ENCODE results near the gene RSPH6A.

Gene RSPH6A

DNA sequence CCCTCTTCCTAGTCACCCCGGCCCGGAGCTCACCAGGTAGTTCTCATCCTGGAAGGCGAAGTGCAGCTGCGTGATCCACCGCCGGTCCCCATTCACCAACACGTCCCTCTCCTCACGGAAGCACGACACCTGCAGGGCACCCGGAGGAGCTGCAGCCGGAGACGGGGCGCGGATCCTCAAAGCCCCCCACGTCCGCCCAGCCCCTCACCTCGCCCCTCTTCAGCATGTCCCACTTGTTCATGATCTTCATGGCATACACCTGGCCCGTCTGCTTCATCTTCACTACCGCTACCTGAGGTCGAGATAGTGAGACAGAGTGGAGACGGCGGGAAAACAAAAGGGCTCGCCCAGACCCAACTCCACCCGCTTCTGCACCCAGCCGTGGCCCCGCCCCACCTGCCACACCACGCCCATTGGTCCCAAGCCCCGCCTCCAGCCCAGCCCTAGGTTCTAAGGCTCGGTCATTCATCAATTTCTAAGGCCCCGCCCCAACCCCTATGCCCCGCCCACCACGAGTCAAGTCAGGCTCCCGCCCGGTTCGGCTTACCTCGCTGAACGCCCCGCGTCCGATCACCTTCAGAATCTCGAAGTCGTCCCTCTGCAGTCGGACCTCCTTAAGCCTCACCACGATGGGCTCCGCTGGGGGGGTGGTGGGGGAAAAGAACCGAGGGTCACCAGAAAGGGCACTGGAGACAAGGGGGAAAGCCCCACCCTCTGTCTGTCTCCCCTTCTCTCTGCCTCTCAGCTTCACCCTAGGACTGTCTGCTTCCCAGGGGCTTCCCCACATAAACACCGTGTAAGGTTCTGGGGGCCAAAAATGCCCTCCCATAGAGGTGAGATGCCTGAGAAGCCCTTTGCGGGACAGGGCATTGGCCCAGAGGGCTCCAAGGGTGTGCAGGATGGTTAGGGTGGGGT is 35.6 kb downstream of the RSPH6A start:
- DNase-seq = peak; percentile 94

DNA sequence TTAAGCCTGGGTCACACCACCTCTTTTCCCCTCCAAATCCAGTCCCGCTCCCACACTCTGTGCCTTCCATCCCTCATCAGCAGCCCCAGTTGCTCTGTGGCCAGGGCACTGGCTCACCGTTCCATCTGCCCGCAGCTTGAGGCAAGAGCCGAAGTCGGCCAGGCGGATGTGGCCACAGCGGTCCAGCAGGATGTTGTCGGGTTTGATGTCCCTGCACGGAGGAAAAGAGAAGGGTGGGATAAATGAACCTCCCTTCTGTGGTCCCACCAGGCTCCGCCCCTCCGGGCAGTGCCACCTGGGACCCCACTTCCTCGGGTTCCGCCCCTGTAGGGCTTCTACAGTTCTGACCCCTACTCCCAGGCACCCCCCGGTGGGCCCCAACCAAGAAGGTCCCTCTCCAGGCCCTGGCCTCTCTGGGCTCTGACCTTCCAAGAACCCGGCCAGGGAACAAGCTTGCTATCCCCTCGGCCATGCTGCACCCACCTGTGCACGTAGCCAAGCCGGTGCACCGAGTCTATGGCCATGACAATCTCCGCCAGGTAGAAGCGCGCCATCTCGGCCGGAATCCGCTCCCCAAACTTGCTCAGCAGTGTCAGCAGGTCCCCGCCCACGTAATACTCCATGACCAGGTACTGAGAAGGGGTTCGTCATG is 37.0 kb downstream of the RSPH6A start:
- no peak for DNase-seq

DNA sequence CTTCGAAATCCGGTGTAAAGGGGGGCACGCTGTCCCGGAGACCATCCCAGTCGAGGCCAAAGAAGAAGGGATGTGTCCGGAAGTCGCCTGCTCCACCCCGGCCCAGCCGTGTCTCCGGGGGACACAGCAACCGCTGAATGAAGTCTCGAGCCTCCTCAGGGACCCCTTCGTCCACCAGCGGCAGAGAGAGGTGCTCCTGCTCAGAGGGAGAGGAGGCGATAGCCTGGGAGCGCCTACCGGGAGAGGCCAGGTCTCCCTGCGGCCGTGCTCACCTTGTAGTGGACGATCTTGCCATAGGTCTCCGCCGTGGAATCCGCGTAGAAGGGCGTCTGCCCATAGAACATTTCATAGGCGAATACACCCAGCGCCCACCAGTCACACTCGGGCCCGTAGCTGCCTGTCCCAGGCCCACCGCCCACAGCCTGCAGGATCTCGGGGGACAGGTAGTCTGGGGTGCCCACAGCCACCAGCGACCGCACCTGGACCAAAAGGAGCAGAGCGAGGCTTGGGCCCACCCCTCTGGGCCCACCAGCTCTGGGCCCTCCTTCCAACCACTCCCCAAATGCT is 37.6 kb downstream of the RSPH6A start:
- DNase-seq = no peak

DNA sequence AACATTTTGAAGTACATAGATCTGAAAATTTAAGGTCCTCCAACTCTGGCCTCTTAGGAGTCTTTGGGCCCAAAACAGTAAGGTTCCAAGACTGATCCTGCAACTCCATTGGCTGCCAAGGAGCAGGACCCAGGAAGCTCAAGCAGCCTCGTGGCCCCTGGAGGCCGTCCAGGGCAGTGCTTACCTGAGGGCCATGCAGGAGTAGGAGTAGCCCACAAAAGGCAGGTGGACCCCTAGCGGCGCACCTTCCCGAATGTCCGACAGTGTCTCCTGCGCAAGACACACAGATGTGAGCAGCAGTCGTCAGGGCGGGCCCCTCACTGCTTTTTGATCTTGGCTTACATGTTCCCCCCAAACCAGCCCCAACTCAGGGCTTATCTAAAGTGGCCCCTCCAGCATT is 40.3 kb downstream of the RSPH6A start:
- DNase-seq = no peak

DNA sequence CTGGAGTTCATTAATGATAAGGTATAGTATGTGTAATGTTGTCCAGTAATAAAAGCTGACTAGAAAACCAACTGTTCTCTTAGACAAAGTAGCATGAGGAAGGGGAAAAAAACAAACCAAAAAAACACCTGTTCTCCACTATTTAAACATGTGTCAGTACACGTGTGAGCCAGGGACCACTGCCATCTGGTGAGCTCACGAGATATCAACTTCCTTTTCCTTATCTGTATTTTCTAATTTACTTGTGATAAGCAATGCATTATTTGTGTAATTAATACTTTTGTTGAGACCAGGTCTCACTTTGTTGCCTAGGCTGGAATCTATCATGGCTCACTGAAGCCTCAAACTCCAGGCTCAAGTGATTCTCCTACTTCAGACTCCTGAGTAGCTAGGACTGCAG is 41.7 kb downstream of the RSPH6A start:
- DNase-seq = no peak

DNA sequence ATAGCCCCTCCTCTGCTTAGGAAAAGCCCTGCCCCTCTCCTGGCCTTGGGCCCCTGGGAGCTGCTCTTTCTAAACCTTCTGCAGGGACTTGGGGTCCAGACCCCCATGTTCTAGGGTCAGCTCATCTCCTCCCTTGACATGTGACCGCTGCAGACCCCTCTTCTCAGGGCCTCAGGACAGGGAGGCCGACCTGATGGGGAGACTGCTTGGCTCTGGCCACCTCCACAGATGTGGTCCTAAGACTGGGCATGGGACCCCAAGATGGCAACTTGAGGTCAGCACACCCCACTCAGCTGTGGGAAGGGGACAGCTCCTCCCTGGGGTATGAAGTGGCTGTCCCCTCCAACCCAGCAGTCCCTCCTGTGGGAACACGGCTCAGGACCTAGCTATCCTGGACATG is 42.2 kb downstream of the RSPH6A start:
- no peak for DNase-seq

DNA sequence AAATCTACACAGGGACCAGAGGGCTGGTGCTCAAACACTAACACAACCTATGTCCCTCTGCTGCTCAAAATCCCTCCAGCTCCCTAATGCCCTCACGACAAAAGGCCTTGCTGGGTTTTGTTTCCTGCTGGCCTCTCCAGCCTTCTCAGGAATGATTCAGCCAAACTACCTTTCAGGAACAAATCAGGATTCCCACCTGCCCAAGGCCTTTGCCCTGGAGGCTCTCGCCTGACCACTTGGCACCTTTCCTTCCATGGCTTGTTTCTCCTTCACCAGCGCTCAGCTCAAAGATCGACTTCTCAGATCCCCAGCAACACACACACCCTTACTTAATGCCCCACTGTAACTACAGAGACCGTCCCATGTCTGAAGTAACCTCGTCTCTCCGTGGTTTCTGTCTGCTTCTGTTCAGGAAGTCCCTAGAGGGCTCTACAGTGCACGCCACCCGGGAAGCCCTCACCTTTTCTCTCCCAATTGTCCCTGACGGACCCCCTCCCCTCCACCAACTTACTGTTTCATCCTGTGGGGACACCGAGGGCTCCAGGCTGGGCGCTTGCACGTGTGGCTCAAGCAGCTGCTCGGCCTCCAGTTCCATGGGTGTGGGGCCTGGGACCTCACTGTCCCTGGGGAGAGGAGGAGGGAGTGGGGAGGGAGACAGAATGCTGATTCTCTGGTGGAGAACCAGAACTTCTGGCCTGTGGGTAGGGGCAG is 42.8 kb downstream of the RSPH6A start:
- DNase-seq = no peak

DNA sequence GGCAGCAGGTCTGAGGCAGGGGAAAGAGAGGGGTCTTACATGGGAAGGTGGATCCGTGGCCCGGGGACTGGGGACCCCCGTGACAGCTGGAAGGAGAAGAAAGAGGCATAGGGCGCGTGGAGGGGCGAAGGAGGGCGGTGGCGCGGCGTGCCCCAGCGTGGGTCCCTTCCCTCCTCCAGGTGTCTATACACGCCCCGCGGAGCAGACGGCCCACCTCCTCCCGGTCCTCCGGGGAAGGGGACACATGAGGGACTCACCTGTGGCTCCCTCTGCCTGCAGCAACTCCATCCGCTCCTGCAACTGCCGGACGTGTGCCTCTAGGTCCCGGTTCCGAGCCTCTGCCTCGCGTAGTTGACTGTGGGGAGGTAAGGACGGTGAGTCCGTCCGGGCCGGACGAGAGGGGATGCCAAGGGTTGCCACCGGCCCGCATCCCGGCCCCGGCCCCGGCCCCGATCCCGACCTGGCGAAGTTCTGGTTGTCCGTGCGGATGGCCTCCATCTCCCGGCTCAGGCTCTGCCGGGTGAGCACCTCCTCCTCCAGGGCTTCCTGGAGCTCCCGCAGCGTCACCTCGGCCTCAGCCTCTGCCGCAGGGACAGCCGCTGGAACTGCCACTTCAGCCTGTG is 43.7 kb downstream of the RSPH6A start:
- DNase-seq = no peak

DNA sequence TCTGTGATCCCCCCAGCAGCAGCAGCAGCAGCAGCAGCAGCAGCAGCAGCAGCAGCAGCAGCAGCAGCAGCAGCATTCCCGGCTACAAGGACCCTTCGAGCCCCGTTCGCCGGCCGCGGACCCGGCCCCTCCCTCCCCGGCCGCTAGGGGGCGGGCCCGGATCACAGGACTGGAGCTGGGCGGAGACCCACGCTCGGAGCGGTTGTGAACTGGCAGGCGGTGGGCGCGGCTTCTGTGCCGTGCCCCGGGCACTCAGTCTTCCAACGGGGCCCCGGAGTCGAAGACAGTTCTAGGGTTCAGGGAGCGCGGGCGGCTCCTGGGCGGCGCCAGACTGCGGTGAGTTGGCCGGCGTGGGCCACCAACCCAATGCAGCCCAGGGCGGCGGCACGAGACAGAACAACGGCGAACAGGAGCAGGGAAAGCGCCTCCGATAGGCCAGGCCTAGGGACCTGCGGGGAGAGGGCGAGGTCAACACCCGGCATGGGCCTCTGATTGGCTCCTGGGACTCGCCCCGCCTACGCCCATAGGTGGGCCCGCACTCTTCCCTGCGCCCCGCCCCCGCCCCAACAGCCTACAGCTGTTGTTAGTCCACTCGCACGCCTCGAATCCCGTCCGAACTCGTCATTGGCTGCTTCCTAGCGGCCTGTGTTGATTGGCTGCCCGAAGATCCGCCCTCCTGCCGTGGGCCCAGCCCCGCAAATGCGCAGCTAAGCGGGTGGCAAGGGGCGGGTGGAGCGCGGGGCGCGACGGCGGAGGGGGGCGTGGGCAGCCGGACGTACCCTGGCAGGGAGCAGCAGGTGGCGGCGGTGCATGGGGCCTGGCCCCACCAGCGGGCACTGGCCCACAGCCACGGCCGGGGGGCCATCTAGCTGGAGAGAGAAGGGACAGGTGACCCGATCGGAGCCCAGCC is 44.7 kb downstream of the RSPH6A start:
- DNase-seq = peak; percentile 99

DNA sequence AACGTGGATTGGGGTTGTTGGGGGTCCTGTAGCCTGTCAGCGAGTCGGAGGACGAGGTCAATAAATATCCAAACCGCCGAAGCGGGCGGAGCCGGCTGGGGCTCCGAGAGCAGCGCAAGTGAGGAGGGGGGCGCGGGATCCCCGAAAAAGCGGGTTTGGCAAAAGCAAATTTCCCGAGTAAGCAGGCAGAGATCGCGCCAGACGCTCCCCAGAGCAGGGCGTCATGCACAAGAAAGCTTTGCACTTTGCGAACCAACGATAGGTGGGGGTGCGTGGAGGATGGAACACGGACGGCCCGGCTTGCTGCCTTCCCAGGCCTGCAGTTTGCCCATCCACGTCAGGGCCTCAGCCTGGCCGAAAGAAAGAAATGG is 45.3 kb downstream of the RSPH6A start:
- peak; percentile 38 for DNase-seq

DNA sequence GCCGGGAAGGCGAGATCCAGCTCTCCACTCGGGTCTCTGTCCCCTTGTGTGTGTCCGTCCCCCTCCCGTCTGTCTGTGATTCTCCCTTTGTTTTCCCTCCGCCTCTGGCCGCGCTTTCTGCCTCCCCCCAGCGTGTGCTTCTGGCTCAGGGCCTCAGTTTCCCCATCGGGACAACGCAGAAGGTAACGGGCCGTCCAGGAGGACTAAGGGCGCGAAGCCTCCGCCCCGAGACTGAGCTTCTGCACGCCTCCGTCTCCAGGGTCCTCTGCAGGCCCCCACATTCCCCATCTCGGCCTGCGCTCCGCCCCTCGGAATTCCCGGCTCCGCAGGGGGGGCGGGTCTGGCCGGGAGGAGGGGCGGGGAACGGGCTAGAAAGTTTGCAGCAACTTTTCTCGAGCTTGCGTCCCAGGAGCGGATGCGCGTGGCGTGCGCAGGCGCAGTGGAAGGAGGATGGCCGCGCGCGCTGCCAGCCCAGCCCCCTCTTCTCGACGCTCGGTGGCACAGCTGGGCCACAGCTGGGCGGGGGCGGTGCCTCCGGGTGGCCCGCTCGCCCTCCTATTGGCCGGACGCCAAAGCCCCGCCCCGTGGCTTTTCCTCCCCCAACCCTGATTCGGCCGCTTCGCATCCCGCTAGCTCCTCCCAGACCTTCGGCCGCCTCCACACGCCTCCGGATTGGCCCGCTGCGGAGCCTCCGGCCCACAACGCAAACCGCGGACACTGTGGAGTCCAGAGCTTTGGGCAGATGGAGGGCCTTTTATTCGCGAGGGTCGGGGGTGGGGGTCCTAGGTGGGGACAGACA is 45.9 kb downstream of the RSPH6A start, which contains the start of gene SIX5:
TSS of gene SIX5 (minus strand) at position 269 of the 799 bp plus-strand sequence. CDS start 408 bp downstream, outside the sequence.
- DNase-seq = peak; percentile 97

DNA sequence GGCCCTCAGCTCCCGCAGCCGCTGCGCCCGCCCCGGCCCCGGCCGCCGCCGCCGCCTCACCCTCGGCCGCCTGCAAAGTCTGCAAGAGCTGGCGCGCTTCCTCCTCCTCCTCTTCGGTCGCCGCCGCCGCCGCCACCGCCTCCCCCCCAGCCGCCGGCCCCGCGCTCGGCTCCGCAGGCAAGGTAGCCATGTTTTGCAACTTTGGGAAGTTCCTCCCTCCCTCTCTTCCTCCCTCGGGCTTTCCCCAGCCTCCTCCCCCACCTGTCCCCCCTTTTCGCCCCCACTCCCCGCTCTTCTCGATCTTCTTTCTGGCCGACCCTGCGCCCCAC is 46.5 kb downstream of the RSPH6A start:
- no peak for DNase-seq

DNA sequence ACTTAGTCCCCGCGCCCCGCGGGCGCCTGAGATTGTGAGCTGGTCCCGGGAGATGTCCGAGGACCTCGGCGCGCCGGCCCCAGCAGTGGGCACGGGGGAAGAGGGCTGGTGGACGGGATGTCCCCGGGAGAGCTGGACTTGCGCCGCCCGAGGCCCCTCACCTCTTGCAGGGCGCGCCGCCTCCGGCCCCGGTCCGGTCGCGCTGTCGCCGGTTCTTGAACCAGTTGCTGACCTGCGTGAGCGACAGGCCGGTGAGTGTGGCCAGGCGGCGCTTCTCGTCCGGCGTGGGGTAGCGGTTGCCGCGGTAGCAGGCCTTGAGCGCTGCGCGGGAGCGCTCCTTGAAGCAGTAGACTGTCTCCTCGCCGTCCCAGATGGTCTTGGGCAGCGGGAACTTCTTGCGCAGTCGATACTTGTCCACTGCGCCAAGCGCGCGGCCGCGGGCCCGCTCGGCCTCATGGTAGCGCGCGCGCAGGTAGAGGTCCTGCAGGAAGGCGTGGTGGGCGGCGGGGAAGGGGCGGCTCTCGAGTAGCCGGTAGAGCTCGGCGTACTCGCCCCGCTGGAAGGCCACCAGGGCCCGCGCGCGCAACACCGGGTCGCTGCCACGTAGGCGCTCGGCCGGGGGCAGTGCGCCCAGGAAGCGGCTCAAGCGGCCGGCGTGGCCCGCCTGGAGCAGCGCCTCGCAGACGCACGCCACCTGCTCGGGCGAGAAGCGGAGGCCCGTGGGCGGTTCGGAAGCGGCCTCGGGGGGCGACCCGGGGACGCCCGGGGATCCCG is 47.0 kb downstream of the RSPH6A start:
- DNase-seq = no peak

DNA sequence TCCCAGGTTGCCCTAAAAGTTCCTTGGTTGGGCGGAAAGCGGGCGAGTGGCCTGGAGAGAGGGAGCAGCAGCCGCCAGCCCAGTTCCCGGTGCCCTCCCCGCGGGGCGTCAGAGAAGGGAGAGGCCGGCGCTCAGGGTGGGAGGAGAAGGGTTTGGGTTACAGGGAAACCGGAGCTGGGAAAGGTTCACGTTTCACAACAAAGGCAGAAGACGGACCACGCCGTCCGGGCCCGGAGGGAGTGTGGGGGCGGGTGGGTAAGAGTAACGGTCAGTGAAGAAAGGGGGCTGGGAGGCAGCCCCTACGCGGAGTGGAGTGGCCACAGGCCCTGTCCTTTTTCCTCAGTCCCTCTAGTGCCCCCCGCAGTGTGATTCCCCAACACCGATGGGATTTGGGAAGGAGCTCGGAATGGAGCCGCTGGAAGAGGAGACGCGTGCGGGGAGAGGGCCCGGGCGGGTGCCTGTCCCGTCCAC is 47.7 kb downstream of the RSPH6A start:
- no peak for DNase-seq

DNA sequence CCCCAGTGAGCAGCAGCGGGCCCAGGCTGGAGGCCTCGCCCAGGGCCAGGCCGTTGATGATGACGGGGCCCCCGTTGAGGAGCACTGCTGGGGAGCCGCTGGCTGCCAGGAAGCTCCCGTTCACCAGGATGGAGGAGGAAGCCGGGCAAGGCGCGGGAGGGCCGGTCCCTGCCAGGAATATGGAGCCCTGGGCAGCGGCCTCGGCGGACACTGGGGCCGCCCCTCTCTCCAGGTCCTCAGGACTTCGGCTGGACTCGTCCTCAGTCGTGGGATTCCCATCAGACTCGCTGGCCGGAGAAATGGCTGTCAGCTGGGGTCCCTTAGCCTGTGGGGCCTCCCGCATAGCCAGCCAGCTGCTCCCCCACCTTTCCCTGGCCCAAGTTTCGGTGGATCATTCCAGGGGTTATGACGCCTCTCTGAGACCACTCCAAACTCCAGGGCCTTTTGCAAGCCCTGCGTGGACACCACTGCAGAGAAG is 48.2 kb downstream of the RSPH6A start:
- DNase-seq = no peak

DNA sequence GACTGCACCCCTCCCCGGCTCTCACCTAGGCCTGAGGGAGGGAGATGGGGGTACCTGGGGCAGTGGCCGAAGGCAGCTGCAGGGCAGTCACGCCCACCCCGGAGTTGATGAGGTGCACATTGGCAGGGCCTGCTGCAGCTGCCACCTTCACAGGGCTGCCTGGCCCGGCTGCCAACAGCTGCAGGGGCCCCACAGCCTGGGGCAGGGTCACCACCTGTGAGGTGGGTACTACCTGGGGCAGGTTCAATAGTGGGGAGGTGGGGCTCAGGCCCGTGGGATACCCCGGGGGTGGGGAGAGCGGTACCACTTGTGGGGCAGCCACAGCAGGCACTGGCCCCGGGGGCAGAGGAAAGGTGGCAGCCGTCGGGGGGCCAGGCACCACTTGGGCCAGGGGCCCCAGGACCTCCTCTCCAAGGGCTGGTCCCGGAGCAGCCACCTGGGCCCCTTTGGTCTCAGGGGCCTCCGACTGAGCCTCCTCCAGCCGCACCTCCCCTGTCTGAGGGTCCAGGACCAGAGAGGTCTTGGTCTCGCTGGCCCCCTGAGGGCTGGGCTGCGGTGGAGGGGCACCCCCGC is 48.7 kb downstream of the RSPH6A start:
- no peak for DNase-seq

DNA sequence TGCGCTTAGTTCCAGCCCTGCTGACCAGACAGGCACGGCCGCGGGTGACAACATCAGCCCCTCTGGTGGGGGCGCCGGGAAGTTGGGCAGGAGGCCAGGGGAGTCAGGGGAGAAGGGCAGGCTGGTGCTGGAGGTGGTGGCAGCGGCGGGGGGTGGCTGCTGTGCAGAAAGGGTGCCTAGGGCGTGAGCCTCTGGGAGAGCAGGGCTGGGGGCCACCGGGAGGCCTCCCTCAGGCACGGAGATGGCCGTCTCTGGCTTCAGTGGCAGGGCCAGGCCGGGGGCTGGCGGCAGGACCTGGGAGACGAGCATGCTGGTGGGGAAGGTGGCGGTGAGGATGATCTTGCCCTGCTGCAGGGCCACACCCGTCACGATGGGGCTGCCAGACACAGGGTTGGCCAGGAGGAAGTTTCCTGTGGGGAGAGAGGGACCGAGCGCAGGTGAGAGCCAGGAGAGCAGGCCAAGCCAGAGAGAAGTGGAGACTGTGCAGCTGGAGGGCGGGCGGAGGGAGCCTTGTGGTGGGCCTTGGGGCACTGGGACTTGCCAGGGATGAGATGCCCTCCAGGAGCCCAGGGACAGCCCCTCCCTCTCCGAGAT is 49.3 kb downstream of the RSPH6A start:
- no peak for DNase-seq

DNA sequence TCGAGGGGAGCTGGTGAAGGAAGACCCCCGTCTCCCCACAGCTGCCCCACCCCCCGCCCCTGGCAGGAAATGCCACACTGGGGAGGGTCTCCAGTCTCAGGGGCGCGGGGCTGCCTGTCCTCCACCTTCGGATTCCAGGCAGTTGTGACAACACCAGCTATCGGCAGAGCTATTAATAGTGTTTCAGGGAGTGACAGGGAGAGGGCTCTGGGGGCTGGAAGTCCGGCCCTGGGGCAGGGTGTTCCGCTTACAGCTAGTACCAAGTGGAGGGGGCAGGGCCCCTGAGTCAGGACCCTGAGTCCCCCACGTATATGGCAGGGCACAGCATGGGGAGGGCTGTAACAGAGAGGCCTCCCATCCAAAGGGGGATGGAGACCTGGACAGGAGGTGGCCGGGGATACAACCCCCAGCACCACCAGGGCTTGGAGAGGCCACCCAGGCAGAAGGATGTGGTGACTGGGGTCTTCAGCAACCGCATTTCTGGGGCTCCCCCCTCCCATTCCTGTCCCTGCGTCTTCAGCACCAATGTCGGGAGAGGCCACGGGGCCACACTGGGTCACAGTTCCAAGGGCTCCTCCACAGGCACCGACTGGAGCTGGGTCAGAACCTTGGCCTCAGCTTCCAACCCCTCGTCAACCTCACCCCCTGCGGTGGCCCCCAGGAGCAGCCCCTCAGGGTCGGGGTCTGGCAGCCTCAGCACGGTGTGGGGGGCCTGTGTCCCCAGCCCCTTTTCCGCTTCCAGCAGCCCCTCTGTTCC is 50.0 kb downstream of the RSPH6A start:
- DNase-seq = no peak
